Activated T-cell treated with anti-CD3 and anti-CD28 coated beads, Interleukin-2, amount 50 U/mL, for 24 hours (primary cell): ENCODE results near the gene NXF1.
"Not testable (repeated sequence)": the region's sequence is repeated elsewhere in the genome, so short reads cannot be mapped to it uniquely, and the experiment has no call there.

ENCODE experiments used
- DNase-seq: peaks from one replicate; pipeline ENCODE4 v3.0.0-alpha.2; 2020
- H3K27ac Mint-ChIP-seq: 2 replicates; pipeline ENCODE4 v1.8.0; 2020; ENCODE audit warnings: mild to moderate bottlenecking, mixed read lengths
- H3K27me3 Mint-ChIP-seq: 2 replicates; pipeline ENCODE4 v1.8.0; 2020; ENCODE audit warnings: mixed read lengths
- H3K36me3 Mint-ChIP-seq: 2 replicates; pipeline ENCODE4 v1.8.0; 2020; ENCODE audit warnings: low read depth, mixed read lengths
- H3K4me1 Mint-ChIP-seq: 2 replicates; pipeline ENCODE4 v1.8.0; 2020; ENCODE audit warnings: low read depth, mixed read lengths
- H3K4me3 Mint-ChIP-seq: 2 replicates; pipeline ENCODE4 v1.8.0; 2020; ENCODE audit warnings: mild to moderate bottlenecking, moderate library complexity, mixed read lengths
- H3K9me3 Mint-ChIP-seq: 2 replicates; pipeline ENCODE4 v1.8.0; 2020; ENCODE audit warnings: mixed read lengths

The NXF1 gene

GRCh38 chr11:62752177-62752785, 53.0 kb downstream of the NXF1 start:
- Mint-ChIP-seq H3K27ac (peak overlapping the region; percentile 53), H3K4me1 (peaks cover 37% of the 10 kb centered on the region), H3K36me3 (peaks cover 30% of the 10 kb centered on the region), H3K9me3 (no peaks in the 10 kb centered on the region), H3K4me3 (no peak overlapping the region), H3K27me3 (no peaks in the 10 kb centered on the region)
- DNase-seq = no peak

DNA sequence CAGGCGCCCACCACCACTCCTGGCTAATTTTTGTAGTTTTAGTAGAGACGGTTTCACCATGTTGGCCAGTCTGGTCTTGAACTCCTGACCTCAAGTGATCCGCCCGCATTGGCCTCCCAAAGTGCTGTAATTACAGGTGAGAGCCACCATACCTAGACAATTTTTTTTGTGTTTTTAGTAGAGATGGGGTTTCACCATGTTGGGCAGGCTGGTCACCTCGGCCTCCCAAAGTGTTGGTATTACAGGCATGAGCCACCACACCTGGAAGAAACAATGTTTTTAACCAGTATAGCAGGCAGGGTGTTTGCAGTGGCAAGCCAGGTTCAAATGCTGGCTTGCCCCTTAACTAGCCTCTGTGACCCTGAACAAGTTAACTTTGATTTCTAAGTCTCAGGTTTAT, 55.3 kb downstream of the NXF1 start:
- H3K9me3 Mint-ChIP-seq, H3K27me3 Mint-ChIP-seq, DNase-seq, H3K4me3 Mint-ChIP-seq: not testable (repeated sequence)
- H3K27ac Mint-ChIP-seq = peak overlapping the region; percentile 70
- peaks cover 37% of the 10 kb centered on the region for H3K4me1 Mint-ChIP-seq
- H3K36me3 Mint-ChIP-seq = peaks cover 30% of the 10 kb centered on the region

DNA sequence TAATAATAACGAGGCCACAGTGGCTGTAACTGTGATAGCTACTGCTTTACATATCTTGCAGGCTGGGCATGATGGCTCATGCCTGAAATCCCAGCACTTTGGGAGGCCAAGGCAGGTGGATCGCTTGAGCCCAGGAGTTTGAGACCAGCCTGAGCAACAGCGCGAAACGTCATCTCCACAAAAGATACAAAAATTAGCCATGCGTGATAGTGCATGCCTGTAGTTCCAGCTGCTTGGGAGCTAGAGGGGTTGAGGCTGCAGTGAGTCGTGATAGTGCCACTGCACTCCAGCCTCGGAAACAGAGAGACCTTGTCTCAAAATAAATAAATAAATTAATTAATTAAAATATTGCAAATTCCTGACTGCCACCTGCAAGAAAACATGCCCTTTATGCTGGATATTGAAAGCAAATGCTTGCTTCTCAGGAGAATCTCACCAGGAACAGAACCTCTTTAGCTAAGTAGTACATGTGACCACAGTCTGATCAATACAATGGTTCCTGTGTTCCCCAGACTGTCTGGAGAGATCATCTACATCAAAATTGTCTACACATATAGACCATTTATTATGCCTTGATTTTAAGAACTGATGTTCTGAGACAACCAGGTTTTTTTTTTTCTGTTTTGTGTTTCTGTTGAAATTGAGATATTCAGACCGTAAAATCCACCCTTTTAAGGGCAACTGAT, 57.6 kb downstream of the NXF1 start:
- H3K4me1 Mint-ChIP-seq = peaks cover 23% of the 10 kb centered on the region

More for the DNA sequence above, 57.6 kb downstream of the NXF1 start:
- peaks cover 20% of the 10 kb centered on the region for H3K36me3 Mint-ChIP-seq
- no peak overlapping the region for H3K4me3 Mint-ChIP-seq
- H3K9me3 Mint-ChIP-seq = no peaks in the 10 kb centered on the region
- no peaks in the 10 kb centered on the region for H3K27me3 Mint-ChIP-seq
- no peak overlapping the region for H3K27ac Mint-ChIP-seq
- no peak for DNase-seq
